ENCODE data around the gene SCAMP4. TPM values are rescaled to one million over a fixed set of nuclear protein-coding genes. Genes with fewer than 3 reads are reported as not detected.

SCAMP4 gene
- total and polyA plus RNA-seq, 2 of the 13 experiments (the other 11 are each of a cell fraction or from before 2014, with no cell fraction given): 10.7 to 13.7 TPM

GRCh38 chr19:1864480-1865171 is 40.6 kb upstream of the SCAMP4 start (continued):
- TF ChIP-seq TERF1 (CRISPR knock-in tag; IDR thresholded peaks at IDR 0.05) (no peak), ZBTB34 (CRISPR knock-in tag; IDR thresholded peaks at IDR 0.05) (0 out of 2 replicates have a peak, but pooled peaks have one; percentile 32), SMAD9 (CRISPR knock-in tag; IDR thresholded peaks at IDR 0.05) (no peak), ZBTB2 (CRISPR knock-in tag; IDR thresholded peaks at IDR 0.05; ENCODE audit: low read depth) (no peak), ZBTB21 (CRISPR knock-in tag; IDR thresholded peaks at IDR 0.05) (no peak), EEA1 (CRISPR knock-in tag; IDR thresholded peaks at IDR 0.05; ENCODE audit: borderline replicate concordance) (no peak), SRF (IDR thresholded peaks at IDR 0.05; ENCODE audit: low read depth, low read length) (no peak), ZNF446 (CRISPR knock-in tag; IDR thresholded peaks at IDR 0.05) (no peak), ISL2 (CRISPR knock-in tag; IDR thresholded peaks at IDR 0.05) (no peak), SP140L (CRISPR knock-in tag; IDR thresholded peaks at IDR 0.05; ENCODE audit: borderline replicate concordance) (no peak), PHF8 (CRISPR knock-in tag; IDR thresholded peaks at IDR 0.05) (peak; percentile 25), POGK (CRISPR knock-in tag; conservative IDR thresholded peaks at IDR 0.05) (no peak), ZNF576 (CRISPR knock-in tag; IDR thresholded peaks at IDR 0.05) (no peak; the same call in 1 of the 2 replicates), ZNF180 (CRISPR knock-in tag; IDR thresholded peaks at IDR 0.05; ENCODE audit: borderline replicate concordance, low read depth) (no peak), ZNF510 (CRISPR knock-in tag; IDR thresholded peaks at IDR 0.05; ENCODE audit: low read depth) (no peak), FOXK2 (IDR thresholded peaks at IDR 0.05) (no peak), ELF1 (CRISPR knock-in tag; IDR thresholded peaks at IDR 0.05) (no peak), MYPOP (CRISPR knock-in tag; IDR thresholded peaks at IDR 0.05) (no peak), PCBP1 (IDR thresholded peaks at IDR 0.05; ENCODE audit: borderline replicate concordance, low read depth, low read length) (0 out of 2 replicates have a peak, but pooled peaks have one; percentile 13)

Measured in HepG2 (cell line).